Kidney epithelial cell (primary cell): Measurements from ENCODE around the gene ZNF722. TPM values are rescaled to one million over a fixed set of nuclear protein-coding genes. Genes with fewer than 3 reads are reported as not detected.

Source experiments
- DNase-seq: peaks from one replicate; pipeline ENCODE4 v3.0.0-alpha.2; 2010; ENCODE audit warnings: low read depth
- H3K27me3 ChIP-seq: 2 replicates; pipeline ENCODE4 v1.6.0; 2011; ENCODE audit warnings: low read length; ENCODE audit not compliant: control insufficient read depth, insufficient read depth
- H3K36me3 ChIP-seq: 2 replicates; pipeline ENCODE4 v1.5.1; 2011; ENCODE audit warnings: low read length; ENCODE audit not compliant: control insufficient read depth, insufficient read depth
- H3K4me3 ChIP-seq: 2 replicates; pipeline ENCODE4 v1.5.1; 2011; ENCODE audit warnings: low read depth, mild to moderate bottlenecking, control low read depth, low read length
- CTCF ChIP-seq: IDR thresholded peaks from 2 replicates; pipeline ENCODE4 v1.5.1; 2011; ENCODE audit warnings: mild to moderate bottlenecking, moderate library complexity, low read length, control low read depth, inconsistent platforms; ENCODE audit not compliant: insufficient read depth, poor library complexity, severe bottlenecking
- total RNA-seq: library from RNA; depleted of rRNA; stranded (reverse); fragments of >200 nt; gene quantifications from 2 replicates; pipeline ENCODE4 v1.2.3, GENCODE V29; 2015

Gene ZNF722
- total RNA-seq, 1 donor from 2014 or later = not detected

DNA sequence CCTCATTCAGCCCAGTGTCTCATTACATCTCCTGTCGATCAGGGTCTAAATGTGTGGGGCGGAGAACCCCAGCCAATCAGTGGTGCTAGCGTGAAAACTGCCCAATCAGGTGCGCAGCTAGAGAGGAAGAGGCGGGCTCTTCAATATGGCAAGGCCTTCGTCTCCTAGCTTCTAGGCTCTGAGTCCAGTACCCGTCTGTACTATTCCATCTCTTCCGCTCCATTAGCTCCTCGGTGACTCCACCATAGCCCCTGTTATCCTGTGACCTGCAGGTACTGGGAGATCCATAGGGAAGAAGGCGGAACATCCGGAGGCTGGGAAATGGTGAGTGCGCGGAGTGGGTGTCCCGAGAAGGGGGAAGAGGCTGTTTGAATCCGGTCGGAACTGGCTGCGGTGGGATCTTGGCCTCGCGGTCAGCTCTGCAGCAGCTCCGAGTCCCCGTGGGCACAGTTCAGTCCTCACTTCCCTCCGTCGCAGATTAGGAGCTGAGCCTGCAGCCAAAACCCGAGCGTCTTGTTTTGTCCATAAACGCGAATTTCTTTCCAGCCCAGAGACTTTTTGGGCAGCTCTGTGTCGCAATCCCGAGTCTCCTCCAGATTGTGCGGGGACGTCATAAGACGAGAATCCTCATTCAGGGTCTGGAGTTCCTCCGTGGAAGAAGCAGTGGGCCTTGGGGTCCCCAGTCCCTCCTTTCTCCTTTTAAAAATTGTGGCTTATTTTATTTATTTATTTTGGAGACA is 46.8 kb downstream of the ZNF722 start, which contains the start of gene ZNF727:
TSS of gene ZNF727 (plus strand) at position 134 of the 740 bp plus-strand sequence. CDS start at position 322, 188 bp downstream.
- no peak within 1 kb of the TSS for H3K4me3 ChIP-seq
- no peaks in the 10 kb centered on the region for H3K27me3 ChIP-seq
- TF ChIP-seq CTCF = no peak
- no peak for DNase-seq
- H3K36me3 ChIP-seq = no peaks in the 10 kb centered on the region

DNA sequence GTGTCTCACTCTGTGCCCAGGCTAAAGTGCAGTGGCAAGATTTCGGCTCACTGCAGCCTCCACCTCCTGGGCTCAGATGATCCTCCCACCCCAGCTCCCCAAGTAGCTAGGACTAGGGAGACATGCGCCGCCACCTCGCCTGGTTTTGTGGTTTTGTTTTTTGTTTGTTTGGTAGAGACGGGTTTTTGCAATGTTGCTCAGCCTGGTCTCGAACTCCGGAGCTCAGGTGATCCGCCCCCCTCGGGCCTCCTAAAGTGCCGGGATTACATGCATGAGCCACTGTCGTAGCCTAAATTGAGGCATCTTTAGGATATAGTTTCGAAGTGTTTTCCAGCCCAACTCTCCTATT is 47.4 kb downstream of the ZNF722 start:
- Histone ChIP-seq H3K4me3 (no peak overlapping the region), H3K27me3 (no peaks in the 10 kb centered on the region), H3K36me3 (no peaks in the 10 kb centered on the region)
- no peak for DNase-seq
- no peak for TF ChIP-seq CTCF

Other genes with a start within 250 kb of the ZNF722 start
- 0.14 TPM in 1 of 2 replicates, not detected in the other for gene ZNF727, start 46.6 kb downstream of the ZNF722 start, total RNA-seq
- not detected in 2 replicates for gene ZNF735, start 208.4 kb downstream of the ZNF722 start, total RNA-seq
- not detected in 2 replicates for gene ZNF679, start 229.6 kb downstream of the ZNF722 start, total RNA-seq